DND-41 (cell line): ENCODE measurements around the gene CHRM4.

Experiments
- ATAC-seq: fragments of 200-7000 bp; cut with Tn5 transposase; 3 replicates; pipeline ENCODE4 v1.9.1; 2021; ENCODE audit warnings: low read depth; ENCODE audit not compliant: insufficient read depth
- DNase-seq: peaks from one replicate; pipeline ENCODE4 v3.0.0-alpha.2; 2020
- H2AFZ ChIP-seq: 2 replicates; pipeline ENCODE4 v1.6.0; 2012; ENCODE audit warnings: low read depth, low read length
- H3K27ac ChIP-seq: 2 replicates; pipeline ENCODE4 v1.5.1; 2012; ENCODE audit warnings: low read length, inconsistent platforms
- H3K27me3 ChIP-seq: fragments of 200-600 bp; sonication (generic); 2 replicates; pipeline ENCODE4 v1.6.0; 2012; ENCODE audit warnings: low read length, mild to moderate bottlenecking, inconsistent platforms; ENCODE audit not compliant: insufficient read depth, poor library complexity
- H3K36me3 ChIP-seq: 2 replicates; pipeline ENCODE4 v1.5.1; 2012; ENCODE audit warnings: low read length, inconsistent platforms; ENCODE audit not compliant: insufficient read depth
- H3K4me1 ChIP-seq: 2 replicates; pipeline ENCODE4 v1.5.1; 2012; ENCODE audit warnings: mild to moderate bottlenecking, low read length; ENCODE audit not compliant: insufficient read depth
- H3K4me2 ChIP-seq: 2 replicates; pipeline ENCODE4 v1.6.0; 2012; ENCODE audit warnings: mild to moderate bottlenecking, moderate library complexity, low read length, inconsistent platforms; ENCODE audit not compliant: insufficient read depth
- H3K4me3 ChIP-seq, 2 experiments: fragments of 200-600 bp in 1 of 2; shearing (Covaris generic) in 1 of 2; 2 replicates each; pipeline ENCODE4 v1.5.1; 2012 to 2016; ENCODE audit warnings: inconsistent platforms in 2 of 2, low read length in 2 of 2, mild to moderate bottlenecking in 2 of 2, low read depth in 1 of 2, moderate library complexity in 1 of 2
- H3K79me2 ChIP-seq: 2 replicates; pipeline ENCODE4 v1.6.0; 2012; ENCODE audit warnings: low read length, inconsistent platforms; ENCODE audit not compliant: insufficient read depth
- H3K9ac ChIP-seq: 2 replicates; pipeline ENCODE4 v1.6.0; 2012; ENCODE audit warnings: low read depth, mild to moderate bottlenecking, inconsistent platforms, low read length, moderate library complexity
- H3K9me3 ChIP-seq: 2 replicates; pipeline ENCODE4 v1.5.1; 2012; ENCODE audit warnings: low read length, moderate library complexity, mild to moderate bottlenecking, inconsistent platforms; ENCODE audit not compliant: insufficient read depth, severe bottlenecking
- H4K20me1 ChIP-seq: 2 replicates; pipeline ENCODE4 v1.6.0; 2012; ENCODE audit warnings: low read length; ENCODE audit not compliant: insufficient read depth
- EZH2 ChIP-seq: IDR thresholded peaks from 3 replicates; pipeline ENCODE4 v1.6.1; 2012; ENCODE audit warnings: borderline replicate concordance, low read depth, mild to moderate bottlenecking, moderate library complexity, low read length, inconsistent platforms; ENCODE audit not compliant: severe bottlenecking
- TF ChIP-seq, protein P1 (sequence below): IDR thresholded peaks from 2 replicates; pipeline ENCODE4 v1.5.1; 2012; ENCODE audit warnings: borderline replicate concordance, low read length, moderate library complexity, mild to moderate bottlenecking; ENCODE audit not compliant: poor library complexity, severe bottlenecking; ENCODE audit errors: extremely low read depth

The CHRM4 gene

GRCh38 chr11:46346886-46347636 lies 44.5 kb downstream of the CHRM4 start, which contains the start of gene DGKZ:
DGKZ (plus strand) TSS chr11:46347463; CDS start chr11:46347660, 197 bp downstream.
- Histone ChIP-seq H3K9ac (peak within 1 kb of the TSS; percentile 86), H3K79me2 (peaks cover 50% of the 10 kb centered on the region), H3K4me2 (peak within 1 kb of the TSS; percentile 91), H3K4me3 (peak within 1 kb of the TSS; percentile 54 to 89; a peak in 3 of 4 replicates), H3K9me3 (no peaks in the 10 kb centered on the region), H3K36me3 (peaks cover 18% of the 10 kb centered on the region), H2AFZ (peak within 1 kb of the TSS; percentile 60), H3K27me3 (no peaks in the 10 kb centered on the region), H3K4me1 (peaks cover 60% of the 10 kb centered on the region), H4K20me1 (peaks cover 28% of the 10 kb centered on the region), H3K27ac (peak within 1 kb of the TSS; percentile 82)
- TF ChIP-seq, protein P1, sequence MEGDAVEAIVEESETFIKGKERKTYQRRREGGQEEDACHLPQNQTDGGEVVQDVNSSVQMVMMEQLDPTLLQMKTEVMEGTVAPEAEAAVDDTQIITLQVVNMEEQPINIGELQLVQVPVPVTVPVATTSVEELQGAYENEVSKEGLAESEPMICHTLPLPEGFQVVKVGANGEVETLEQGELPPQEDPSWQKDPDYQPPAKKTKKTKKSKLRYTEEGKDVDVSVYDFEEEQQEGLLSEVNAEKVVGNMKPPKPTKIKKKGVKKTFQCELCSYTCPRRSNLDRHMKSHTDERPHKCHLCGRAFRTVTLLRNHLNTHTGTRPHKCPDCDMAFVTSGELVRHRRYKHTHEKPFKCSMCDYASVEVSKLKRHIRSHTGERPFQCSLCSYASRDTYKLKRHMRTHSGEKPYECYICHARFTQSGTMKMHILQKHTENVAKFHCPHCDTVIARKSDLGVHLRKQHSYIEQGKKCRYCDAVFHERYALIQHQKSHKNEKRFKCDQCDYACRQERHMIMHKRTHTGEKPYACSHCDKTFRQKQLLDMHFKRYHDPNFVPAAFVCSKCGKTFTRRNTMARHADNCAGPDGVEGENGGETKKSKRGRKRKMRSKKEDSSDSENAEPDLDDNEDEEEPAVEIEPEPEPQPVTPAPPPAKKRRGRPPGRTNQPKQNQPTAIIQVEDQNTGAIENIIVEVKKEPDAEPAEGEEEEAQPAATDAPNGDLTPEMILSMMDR, result peak; percentile 88
- no peak for TF ChIP-seq EZH2
- ATAC-seq (peak; percentile 56), DNase-seq (peak; percentile 89)

DNA sequence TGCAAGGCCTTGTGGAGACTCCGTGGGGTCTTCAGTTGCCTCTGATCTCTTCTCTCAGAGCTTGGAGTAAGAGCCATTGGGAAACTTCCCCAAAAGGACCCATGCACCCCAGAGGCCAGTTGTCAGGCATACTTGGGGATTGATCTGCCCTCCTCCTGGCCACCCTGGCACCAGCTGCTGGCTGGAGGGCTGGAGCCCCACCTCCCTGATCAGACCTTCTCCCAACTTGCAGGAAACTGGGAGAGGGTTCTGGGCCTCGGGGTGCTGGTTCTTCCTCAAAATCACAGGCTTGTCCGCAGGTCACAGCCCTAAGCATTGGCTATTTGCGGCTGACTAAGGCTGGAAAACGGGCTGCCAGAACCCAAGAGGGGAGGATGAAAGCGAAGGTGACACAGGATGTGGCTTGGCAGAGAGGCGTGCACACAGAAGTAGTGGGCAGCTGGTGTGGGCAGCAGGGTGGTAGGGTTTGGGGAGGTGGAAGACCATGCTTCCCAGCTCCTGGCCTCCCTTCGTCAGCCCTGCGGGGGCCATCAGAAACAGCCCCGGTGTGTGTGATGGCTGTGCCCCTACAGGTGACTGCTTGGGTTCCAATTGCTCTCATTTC lies 45.6 kb downstream of the CHRM4 start:
- DNase-seq, result no peak
- Histone ChIP-seq H4K20me1 (peaks cover 17% of the 10 kb centered on the region), H3K9ac (no peak overlapping the region), H3K36me3 (peaks cover 8% of the 10 kb centered on the region), H3K4me1 (peaks cover 61% of the 10 kb centered on the region), H3K79me2 (peaks cover 39% of the 10 kb centered on the region), H3K27me3 (no peaks in the 10 kb centered on the region), H3K9me3 (no peaks in the 10 kb centered on the region), H3K4me2 (no peak overlapping the region), H2AFZ (no peak overlapping the region), H3K4me3 (no peak overlapping the region), H3K27ac (no peak overlapping the region)
- no peak for TF ChIP-seq EZH2
- TF ChIP-seq, protein P1, result no peak
- no peak for ATAC-seq

DNA sequence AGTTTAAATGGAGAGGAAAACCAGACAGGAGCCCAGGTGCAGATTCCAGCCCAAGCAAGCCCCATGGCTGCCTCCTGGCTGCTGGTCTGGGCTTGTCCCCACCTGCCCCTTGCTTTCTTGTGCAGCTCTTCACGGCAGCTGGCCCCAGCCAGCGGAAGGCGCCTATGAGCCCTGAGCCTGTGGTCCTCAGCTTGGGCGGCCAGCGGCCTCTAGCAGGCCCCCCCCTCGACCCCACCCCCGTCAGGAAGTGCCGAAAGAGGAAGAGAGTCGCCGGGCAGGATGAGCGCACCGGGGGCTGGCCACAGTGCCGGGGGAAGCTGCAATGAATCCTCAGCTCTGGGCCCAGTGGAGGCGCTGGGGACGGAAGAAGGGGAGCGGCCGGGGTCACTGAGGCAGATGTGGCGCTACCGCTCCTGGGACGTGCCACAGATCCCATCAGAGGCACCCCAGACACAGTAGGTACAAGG lies 46.4 kb downstream of the CHRM4 start:
- H3K36me3 ChIP-seq, result peaks cover 5% of the 10 kb centered on the region; the same call in 1 of the 2 replicates
- ATAC-seq (no peak), DNase-seq (no peak)
- H2AFZ ChIP-seq, result no peak overlapping the region
- H3K27me3 ChIP-seq, result no peaks in the 10 kb centered on the region
- peaks cover 11% of the 10 kb centered on the region for H4K20me1 ChIP-seq
- H3K9me3 ChIP-seq, result no peaks in the 10 kb centered on the region
- H3K27ac ChIP-seq, result no peak overlapping the region
- no peak overlapping the region for H3K4me3 ChIP-seq
- H3K9ac ChIP-seq, result no peak overlapping the region
- TF ChIP-seq, protein P1, result no peak
- no peak for TF ChIP-seq EZH2
- no peak overlapping the region for H3K4me2 ChIP-seq
- H3K4me1 ChIP-seq, result peaks cover 57% of the 10 kb centered on the region
- H3K79me2 ChIP-seq, result peaks cover 31% of the 10 kb centered on the region
